KBM-7 (cell line): Measurements from ENCODE around the gene TRNAU1AP.
"Not testable (repeated sequence)": the region's sequence is repeated elsewhere in the genome, so short reads cannot be mapped to it uniquely, and the experiment has no call there.

Source experiments
- DNase-seq: peaks from one replicate; pipeline ENCODE4 v3.0.0-alpha.2; 2015
- in situ Hi-C: fragments of 300-500 bp; cut with MboI; formaldehyde crosslinking; loops from 2 replicates; pipeline ENCODE4 v1.14.3; 2020; ENCODE audit warnings: low sequenced_read_pairs, low pct_unique_long_range_greater_than_20kb, mixed read lengths

Gene TRNAU1AP

GRCh38 chr1:28519946-28520725 is 32.7 kb upstream of the TRNAU1AP start:
- peak; percentile 32 for DNase-seq
- in situ Hi-C loops: no loop called here

DNA sequence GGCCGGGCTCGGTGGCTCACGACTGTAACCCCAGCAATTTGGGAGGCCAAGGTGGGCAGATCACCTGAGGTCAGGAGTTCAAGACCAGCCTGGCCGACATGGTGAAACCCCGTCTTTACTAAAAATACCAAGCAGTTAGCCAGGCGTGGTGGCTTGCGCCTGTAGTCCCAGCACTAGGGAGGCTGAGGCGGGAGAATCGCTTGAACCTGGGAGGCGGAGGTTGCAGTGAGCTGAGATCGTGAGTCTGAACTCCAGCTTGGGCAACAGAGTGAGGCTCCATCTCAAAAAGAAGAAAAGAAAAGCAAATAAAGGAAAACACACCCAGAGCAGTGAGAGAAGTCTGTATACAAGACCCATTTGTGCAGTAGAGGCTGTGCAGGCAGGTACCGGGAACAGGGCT is 32.1 kb upstream of the TRNAU1AP start:
- in situ Hi-C loops, DNase-seq: not testable (repeated sequence)

- DNase-seq: no peak
- in situ Hi-C loops: no loop called here
Observed at GRCh38 chr1:28521502-28522164, 31.3 kb upstream of the TRNAU1AP start.

- DNase-seq, in situ Hi-C loops: not testable (repeated sequence)
Observed at GRCh38 chr1:28522537-28522936, 30.3 kb upstream of the TRNAU1AP start.

GRCh38 chr1:28525002-28525642 is 27.8 kb upstream of the TRNAU1AP start:
- in situ Hi-C loops, DNase-seq: not testable (repeated sequence)

DNA sequence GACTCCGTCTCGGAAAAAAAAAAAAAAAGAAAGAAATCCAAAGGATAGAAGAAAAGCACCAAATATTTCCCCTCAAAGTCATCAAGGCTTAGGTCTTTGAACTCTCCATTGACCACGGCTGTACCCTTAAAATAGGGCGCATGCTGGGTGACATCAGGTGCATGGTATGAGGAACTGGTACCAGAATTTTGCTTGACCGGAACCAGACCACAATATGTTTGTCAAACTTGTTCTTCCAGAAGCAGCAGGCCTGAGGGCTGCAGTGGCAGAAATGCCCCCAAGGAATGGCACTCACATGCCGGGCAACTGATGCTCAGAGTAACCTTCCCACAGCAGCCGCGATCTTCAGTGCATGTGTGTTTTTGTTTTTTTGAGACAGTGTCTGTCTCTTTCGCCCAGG is 26.0 kb upstream of the TRNAU1AP start:
- DNase-seq: no peak
- in situ Hi-C loops: no loop called here

DNA sequence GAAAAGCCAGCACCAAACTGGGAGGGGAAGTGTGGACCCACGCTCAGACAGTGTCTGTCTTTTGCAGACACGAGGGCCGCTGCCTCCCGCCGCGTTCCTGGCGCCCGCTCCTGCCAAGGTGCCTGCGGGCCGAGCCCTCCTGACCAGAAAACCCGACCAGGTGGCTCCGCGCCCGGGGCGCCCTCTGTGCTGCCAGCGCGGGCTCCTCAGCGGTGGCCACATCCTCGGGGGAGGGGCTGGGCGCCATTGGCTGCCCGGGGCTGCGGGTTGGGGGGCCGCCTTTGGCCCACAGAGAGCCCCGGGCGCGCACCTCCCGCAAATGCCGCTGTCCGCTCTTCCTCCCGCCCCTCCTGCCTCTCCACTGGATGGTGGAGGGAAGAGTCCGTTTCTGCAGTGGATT is 22.4 kb upstream of the TRNAU1AP start:
- no peak for DNase-seq
- in situ Hi-C loops: no loop called here

- no peak for DNase-seq
- in situ Hi-C loops: no loop called here
Observed at GRCh38 chr1:28534671-28535070, 18.2 kb upstream of the TRNAU1AP start.

- in situ Hi-C loops: no loop called here
- no peak for DNase-seq
Observed at GRCh38 chr1:28535180-28535579, 17.7 kb upstream of the TRNAU1AP start.

GRCh38 chr1:28537457-28538199 is 15.3 kb upstream of the TRNAU1AP start:
- DNase-seq: no peak
- in situ Hi-C loops: no loop called here

GRCh38 chr1:28538286-28538685 is 14.6 kb upstream of the TRNAU1AP start:
- in situ Hi-C loops: no loop called here
- no peak for DNase-seq

DNA sequence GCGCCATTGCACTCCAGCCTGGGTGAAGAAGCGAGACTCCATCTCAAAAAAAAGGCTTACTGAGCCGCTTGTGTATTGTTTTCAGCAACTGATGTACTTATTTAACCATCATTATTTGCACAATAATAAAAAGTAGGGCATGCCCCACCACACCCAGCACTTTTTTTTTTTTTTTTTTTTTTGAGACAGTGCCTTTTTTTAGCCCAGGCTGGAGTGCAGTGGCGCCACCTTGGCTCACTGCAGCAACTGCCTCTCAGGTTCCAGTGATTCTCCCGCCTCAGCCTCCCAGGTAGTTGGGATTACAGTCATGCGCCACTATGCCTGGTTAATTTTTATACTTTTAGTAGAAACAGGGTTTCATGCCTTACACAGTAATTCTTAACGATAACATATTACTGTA is 12.2 kb upstream of the TRNAU1AP start:
- in situ Hi-C loops: no loop called here
- peak; percentile 37 for DNase-seq

DNA sequence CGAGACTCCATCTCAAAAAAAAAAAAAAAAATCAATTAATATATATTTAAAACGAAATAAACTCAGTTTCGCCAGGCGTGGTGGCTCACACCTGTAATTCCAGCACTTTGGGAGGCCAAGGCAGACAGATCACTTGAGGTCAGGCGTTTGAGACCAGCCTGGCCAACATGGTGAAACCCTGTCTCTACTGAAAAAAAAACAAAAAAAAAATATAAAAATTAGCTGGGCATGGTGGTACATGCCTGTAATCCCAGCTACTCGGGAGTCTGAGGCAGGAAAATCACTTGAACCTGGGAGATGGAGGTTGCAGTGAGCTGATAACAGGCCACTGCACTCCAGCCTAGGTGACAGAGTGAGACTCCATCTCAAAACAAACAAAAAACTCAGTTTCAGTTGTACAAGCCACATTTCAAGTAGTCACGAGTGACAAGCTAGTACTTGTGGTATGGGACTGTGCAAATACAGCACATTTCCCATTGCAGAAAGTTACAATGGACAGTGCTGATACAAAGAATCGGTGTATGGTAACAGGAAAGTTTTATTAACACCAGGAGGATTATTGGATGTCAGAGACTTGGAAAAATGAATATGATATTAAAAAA is 11.4 kb upstream of the TRNAU1AP start:
- DNase-seq, in situ Hi-C loops: not testable (repeated sequence)

- in situ Hi-C loops: no loop called here
- no peak for DNase-seq
Observed at GRCh38 chr1:28545246-28545628, 7.6 kb upstream of the TRNAU1AP start.

DNA sequence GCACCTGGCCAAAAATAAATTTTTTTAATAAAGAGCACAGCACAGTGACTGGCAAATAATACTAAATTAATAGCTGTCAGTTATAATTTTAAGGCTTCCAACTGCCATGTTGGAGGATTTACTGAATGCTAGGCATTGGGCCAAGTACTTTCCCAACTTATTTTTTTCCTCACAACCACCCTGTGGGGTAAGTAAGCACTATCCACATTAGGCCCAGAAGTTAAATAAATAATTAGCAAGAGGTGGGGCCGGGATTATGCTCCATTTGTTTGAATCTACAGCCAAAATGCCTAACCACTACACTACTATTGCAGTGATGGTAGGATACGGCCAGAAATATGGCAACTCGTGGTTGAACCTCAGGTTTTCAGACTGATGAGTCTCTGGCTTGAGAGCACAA is 4.6 kb upstream of the TRNAU1AP start:
- in situ Hi-C loops: no loop called here
- no peak for DNase-seq

DNA sequence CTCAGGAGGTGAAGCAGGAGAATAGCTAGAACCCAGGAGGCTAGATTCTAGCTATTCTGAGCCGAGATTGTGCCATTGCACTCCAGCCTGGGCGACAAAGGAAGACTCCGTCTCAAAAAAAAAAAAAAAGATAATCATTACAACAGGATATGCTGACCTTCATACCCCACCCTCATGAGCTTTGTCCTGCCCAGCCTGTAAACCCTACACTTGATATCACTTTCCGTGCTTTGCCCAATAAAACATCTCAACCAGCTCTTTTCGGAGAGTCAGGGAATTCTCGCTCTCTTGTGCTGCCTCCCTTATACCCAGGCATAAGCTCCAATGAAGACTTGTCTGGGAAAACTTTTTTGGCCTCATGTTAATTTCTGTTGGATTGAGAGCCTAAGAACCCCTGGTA is 1.5 kb upstream of the TRNAU1AP start:
- DNase-seq: no peak
- in situ Hi-C loops: no loop called here

DNA sequence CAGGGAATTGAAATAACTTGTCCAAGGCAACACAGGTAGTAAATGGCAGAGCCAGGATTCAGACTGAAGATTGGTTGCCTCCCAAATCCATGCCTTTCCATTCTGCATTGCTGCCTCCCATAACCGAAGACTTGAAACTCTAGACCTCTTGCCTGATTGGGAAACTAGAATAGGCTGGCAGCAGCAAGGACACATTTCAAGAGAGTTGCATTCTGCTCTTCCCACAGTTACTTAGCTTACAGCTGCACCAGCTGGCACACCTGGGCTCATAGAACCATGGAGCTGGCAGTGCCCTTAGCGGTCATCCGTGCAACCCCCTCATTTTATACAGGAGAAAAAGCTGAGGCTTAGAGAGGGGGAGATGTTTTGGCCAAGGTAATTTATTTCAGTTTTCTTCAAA is 8.0 kb downstream of the TRNAU1AP start:
- no peak for DNase-seq
- in situ Hi-C loops: no loop called here

DNA sequence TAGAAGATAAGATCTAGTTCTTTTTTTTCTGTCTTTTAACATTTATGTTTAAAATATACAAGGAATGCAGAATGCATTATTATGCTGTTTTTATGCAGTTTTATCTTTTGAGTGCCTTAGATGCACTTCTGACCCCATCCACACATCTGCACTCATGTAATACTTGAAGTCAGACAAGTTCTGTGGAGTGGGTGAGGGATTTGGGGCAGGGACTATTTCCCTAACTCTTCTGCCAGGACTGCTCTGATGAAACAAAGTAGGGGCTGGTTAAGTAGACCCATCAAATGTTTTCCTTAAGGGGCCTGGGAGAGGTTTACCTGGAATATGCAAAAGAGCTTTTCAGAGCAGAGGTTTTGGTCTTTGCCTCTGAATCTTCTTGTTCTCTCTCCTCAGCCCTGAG is 11.4 kb downstream of the TRNAU1AP start:
- in situ Hi-C loops: no loop called here

DNA sequence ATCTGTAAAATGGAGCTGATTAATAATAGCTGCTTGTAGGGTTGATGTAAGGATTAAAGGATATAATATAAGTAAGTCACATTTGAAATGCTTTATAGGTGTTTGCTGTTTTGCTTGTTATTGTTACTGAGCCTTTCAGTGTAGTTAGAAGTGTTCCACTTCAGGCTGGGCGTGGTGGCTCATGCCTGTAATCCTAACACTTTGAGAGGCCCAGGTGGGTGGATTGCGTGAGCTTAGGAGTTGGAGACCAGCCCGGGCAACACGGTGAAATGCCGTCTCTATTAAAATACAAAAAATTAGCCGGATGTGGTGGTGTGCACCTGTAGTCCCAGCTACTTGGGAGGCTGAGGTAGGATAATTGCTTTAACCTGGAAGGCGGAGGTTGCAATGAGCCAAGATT is 12.2 kb downstream of the TRNAU1AP start:
- DNase-seq: no peak
- in situ Hi-C loops: no loop called here

More for the DNA sequence above, 11.4 kb downstream of the TRNAU1AP start:
- DNase-seq: no peak
